DOHH2 (cell line): ENCODE measurements around the gene DQX1.

Experiments
- H3F3A ChIP-seq: fragments of 200-600 bp; sonication (generic), shearing (Covaris generic); 2 replicates; pipeline ENCODE4 v1.6.0; 2016; ENCODE audit warnings: antibody characterized with exemption, mild to moderate bottlenecking; ENCODE audit not compliant: control insufficient read depth, insufficient read depth
- H3K27ac ChIP-seq: fragments of 200-600 bp; sonication (generic); 2 replicates; pipeline ENCODE4 v1.5.1; 2014; ENCODE audit warnings: low read depth, mild to moderate bottlenecking, low read length, moderate library complexity
- H3K27me3 ChIP-seq: fragments of 200-600 bp; sonication (generic); 2 replicates; pipeline ENCODE4 v1.6.1; 2014; ENCODE audit warnings: mild to moderate bottlenecking, low read length, mixed read lengths; ENCODE audit not compliant: control insufficient read depth
- H3K36me3 ChIP-seq: fragments of 200-600 bp; sonication (generic); 2 replicates; pipeline ENCODE4 v1.6.1; 2014; ENCODE audit warnings: mild to moderate bottlenecking, low read length, moderate library complexity, mixed read lengths; ENCODE audit not compliant: control insufficient read depth
- H3K4me1 ChIP-seq: fragments of 200-600 bp; sonication (generic); 2 replicates; pipeline ENCODE4 v1.6.1; 2014; ENCODE audit warnings: mild to moderate bottlenecking, low read length, mixed read lengths; ENCODE audit not compliant: control insufficient read depth
- H3K4me2 ChIP-seq: fragments of 200-600 bp; sonication (generic); 2 replicates; pipeline ENCODE4 v1.6.0; 2014; ENCODE audit warnings: mild to moderate bottlenecking, low read length, moderate library complexity
- H3K4me3 ChIP-seq: fragments of 200-600 bp; sonication (generic); 2 replicates; pipeline ENCODE4 v1.5.1; 2014; ENCODE audit warnings: mild to moderate bottlenecking, low read length, mixed read lengths
- H3K79me2 ChIP-seq: fragments of 200-600 bp; sonication (generic); 2 replicates; pipeline ENCODE4 v1.6.1; 2014; ENCODE audit warnings: mild to moderate bottlenecking, low read length, mixed read lengths; ENCODE audit not compliant: control insufficient read depth
- H3K9me2 ChIP-seq: fragments of 200-600 bp; sonication (generic); replicated peaks from 2 replicates; pipeline ENCODE4 v1.6.1; 2014; ENCODE audit warnings: mild to moderate bottlenecking, low read length, mixed read lengths; ENCODE audit not compliant: control insufficient read depth
- H3K9me3 ChIP-seq: fragments of 200-600 bp; sonication (generic); 2 replicates; pipeline ENCODE4 v1.6.1; 2014; ENCODE audit warnings: antibody characterized with exemption, low read length, mixed read lengths; ENCODE audit not compliant: control insufficient read depth, insufficient read depth
- H4K20me1 ChIP-seq: fragments of 200-600 bp; sonication (generic); 2 replicates; pipeline ENCODE4 v1.6.0; 2014; ENCODE audit warnings: low read depth, mild to moderate bottlenecking, antibody characterized with exemption, low read length, moderate library complexity; ENCODE audit not compliant: control insufficient read depth, insufficient read depth
- CTCF ChIP-seq: fragments of 200-600 bp; sonication (generic); IDR thresholded peaks from one replicate; pipeline ENCODE4 v1.5.1; 2014; ENCODE audit warnings: antibody characterized with exemption, mild to moderate bottlenecking, low read depth, low read length; ENCODE audit not compliant: poor library complexity, severe bottlenecking
- EZH2phosphoT487 ChIP-seq: fragments of 200-600 bp; sonication (generic); IDR thresholded peaks from 2 replicates; pipeline ENCODE4 v1.6.1; 2017; ENCODE audit warnings: borderline replicate concordance, mild to moderate bottlenecking, antibody characterized with exemption, low read length, moderate library complexity, mixed read lengths

Gene DQX1

GRCh38 chr2:74507926-74508520, 18.0 kb downstream of the DQX1 start:
- Histone ChIP-seq H3K27ac (peak overlapping the region; percentile 86), H3K4me2 (peak overlapping the region; percentile 71), H4K20me1 (no peaks in the 10 kb centered on the region), H3K9me2 (no peaks in the 10 kb centered on the region), H3K27me3 (peaks cover 19% of the 10 kb centered on the region), H3K4me3 (peak overlapping the region; percentile 97), H3K4me1 (peaks cover 34% of the 10 kb centered on the region), H3K79me2 (peaks cover 13% of the 10 kb centered on the region), H3F3A (0 out of 2 replicates have a peak, but pooled peaks cover 3% of the 10 kb centered on the region), H3K36me3 (peaks cover 14% of the 10 kb centered on the region), H3K9me3 (no peaks in the 10 kb centered on the region)
- TF ChIP-seq EZH2phosphoT487 (no peak), CTCF (no peak)

- Histone ChIP-seq H3K4me3 (peak within 1 kb of the TSS; percentile 97), H3K4me2 (peak within 1 kb of the TSS; percentile 71), H3K9me3 (no peaks in the 10 kb centered on the region), H3K79me2 (peaks cover 13% of the 10 kb centered on the region), H3K36me3 (peaks cover 14% of the 10 kb centered on the region), H4K20me1 (no peaks in the 10 kb centered on the region), H3K27ac (peak within 1 kb of the TSS; percentile 86), H3K4me1 (peaks cover 40% of the 10 kb centered on the region), H3F3A (0 out of 2 replicates have a peak, but pooled peaks cover 3% of the 10 kb centered on the region), H3K9me2 (no peaks in the 10 kb centered on the region), H3K27me3 (peaks cover 21% of the 10 kb centered on the region)
- TF ChIP-seq EZH2phosphoT487 = no peak
- TF ChIP-seq CTCF = peak; percentile 84
Observed at GRCh38 chr2:74507145-74507925, 18.7 kb downstream of the DQX1 start, which contains the start of gene PCGF1. TSS of gene PCGF1 (minus strand) at chr2:74507695. CDS start at chr2:74507668, 27 bp downstream.

GRCh38 chr2:74505448-74506246, 20.4 kb downstream of the DQX1 start:
- H3K27me3 ChIP-seq = peaks cover 29% of the 10 kb centered on the region
- H3K9me3 ChIP-seq = no peaks in the 10 kb centered on the region
- H3K4me1 ChIP-seq = peaks cover 41% of the 10 kb centered on the region
- H3F3A ChIP-seq = 0 out of 2 replicates have a peak, but pooled peaks cover 3% of the 10 kb centered on the region
- H3K4me2 ChIP-seq = peak overlapping the region; percentile 71
- H3K27ac ChIP-seq = no peak overlapping the region
- 0 out of 2 replicates have a peak overlapping the region, but pooled peaks have one; percentile 4 for H3K4me3 ChIP-seq
- peaks cover 13% of the 10 kb centered on the region for H3K79me2 ChIP-seq
- no peak for TF ChIP-seq CTCF
- no peak for TF ChIP-seq EZH2phosphoT487
- H3K9me2 ChIP-seq = no peaks in the 10 kb centered on the region
- peaks cover 14% of the 10 kb centered on the region for H3K36me3 ChIP-seq
- H4K20me1 ChIP-seq = no peaks in the 10 kb centered on the region
